Esophagus muscularis mucosa (tissue), 3 donors: ENCODE data around the gene CDH4.

Experiments
- POLR2A ChIP-seq: fragments of 450-650 bp; IDR thresholded peaks from one replicate; pipeline ENCODE4 v1.6.1; 2017; ENCODE audit warnings: antibody characterized with exemption, moderate library complexity, mild to moderate bottlenecking, low read depth
- POLR2AphosphoS5 ChIP-seq, 2 donors: sonication (generic); formaldehyde crosslinking; IDR thresholded peaks; one replicate each; pipeline ENCODE4 v1.6.1; 2017; ENCODE audit warnings: antibody characterized with exemption in 2 of 2
- TF ChIP-seq, protein P1 (sequence below), 3 experiments: fragments of 200-600 bp in 2 of 3; fragments of 450-650 bp in 1 of 3; sonication (generic) in 2 of 3; IDR thresholded peaks; one replicate each; pipeline ENCODE4 v1.5.1; 2017 to 2019; ENCODE audit warnings: antibody characterized with exemption in 3 of 3, mild to moderate bottlenecking in 2 of 3, moderate library complexity in 1 of 3

DNA sequence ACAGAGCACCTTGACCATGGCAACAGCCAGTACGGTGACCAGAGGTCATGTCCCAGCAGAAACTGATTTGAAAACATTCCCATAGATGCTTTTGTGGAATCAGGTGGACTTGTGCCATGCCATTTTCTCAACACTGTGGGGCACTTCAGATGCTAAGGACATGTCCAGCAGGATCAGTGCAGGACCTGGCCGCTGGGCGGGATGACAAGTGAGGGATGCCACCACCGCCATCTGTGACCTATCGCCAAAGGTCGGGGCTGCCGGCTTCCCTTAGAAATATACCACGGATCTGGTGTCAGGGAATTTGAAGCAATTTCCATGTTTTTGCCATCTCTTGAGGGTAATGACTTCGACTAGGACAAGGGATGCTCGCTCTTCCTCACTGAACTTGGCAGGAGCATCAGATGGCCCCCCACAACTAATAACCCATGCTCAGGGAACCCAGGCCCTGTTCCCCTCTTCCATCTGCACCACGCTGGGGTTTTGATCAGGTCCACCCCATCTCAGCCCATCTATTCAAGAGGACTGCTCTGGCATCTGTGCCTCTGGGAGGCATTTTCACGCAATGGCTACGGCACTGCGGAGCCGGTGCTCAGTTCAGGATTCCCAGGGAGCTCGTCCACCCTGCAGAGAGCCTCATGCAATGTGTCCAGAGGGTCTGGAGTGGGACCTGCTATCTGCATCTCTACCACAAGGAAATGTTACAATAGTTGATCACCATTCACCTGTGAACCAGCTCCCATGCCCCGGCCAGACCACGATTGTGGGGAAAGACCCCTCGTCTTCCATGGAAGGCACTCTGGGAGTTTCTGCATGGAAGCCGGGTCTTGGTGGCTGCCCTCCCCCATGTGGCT, 511.1 kb downstream of the CDH4 start:
- TF ChIP-seq, protein P1, sequence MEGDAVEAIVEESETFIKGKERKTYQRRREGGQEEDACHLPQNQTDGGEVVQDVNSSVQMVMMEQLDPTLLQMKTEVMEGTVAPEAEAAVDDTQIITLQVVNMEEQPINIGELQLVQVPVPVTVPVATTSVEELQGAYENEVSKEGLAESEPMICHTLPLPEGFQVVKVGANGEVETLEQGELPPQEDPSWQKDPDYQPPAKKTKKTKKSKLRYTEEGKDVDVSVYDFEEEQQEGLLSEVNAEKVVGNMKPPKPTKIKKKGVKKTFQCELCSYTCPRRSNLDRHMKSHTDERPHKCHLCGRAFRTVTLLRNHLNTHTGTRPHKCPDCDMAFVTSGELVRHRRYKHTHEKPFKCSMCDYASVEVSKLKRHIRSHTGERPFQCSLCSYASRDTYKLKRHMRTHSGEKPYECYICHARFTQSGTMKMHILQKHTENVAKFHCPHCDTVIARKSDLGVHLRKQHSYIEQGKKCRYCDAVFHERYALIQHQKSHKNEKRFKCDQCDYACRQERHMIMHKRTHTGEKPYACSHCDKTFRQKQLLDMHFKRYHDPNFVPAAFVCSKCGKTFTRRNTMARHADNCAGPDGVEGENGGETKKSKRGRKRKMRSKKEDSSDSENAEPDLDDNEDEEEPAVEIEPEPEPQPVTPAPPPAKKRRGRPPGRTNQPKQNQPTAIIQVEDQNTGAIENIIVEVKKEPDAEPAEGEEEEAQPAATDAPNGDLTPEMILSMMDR (IDR thresholded peaks at IDR 0.05) = no peak
- TF ChIP-seq POLR2A = no peak
- TF ChIP-seq POLR2AphosphoS5 (IDR thresholded peaks at IDR 0.05) = no peak
